Caco-2 (cell line): ENCODE measurements around the gene OR2L2. TPM values are rescaled to one million over a fixed set of nuclear protein-coding genes. Genes with fewer than 3 reads are reported as not detected.

Experiments
- BruUV-seq: library from RNA; stranded (reverse); fragments of 400-500 nt; replicated peaks from 2 replicates; lab custom pipeline; 2021; lab: Mats Ljungman, UMichigan
- CTCF ChIA-PET: fragments of 300-600 bp; sonication (Branson Sonifier 250); formaldehyde crosslinking; loops from one replicate; lab custom pipeline; 2022; ENCODE audit warnings: antibody characterized with exemption; lab: Charles Lee
- POLR2A ChIA-PET: fragments of 300-600 bp; sonication (Branson Sonifier 250); formaldehyde crosslinking; loops from one replicate; lab custom pipeline; 2022; ENCODE audit warnings: antibody characterized with exemption; lab: Charles Lee
- DNase-seq, 2 experiments: peaks; one replicate each; pipeline versions ENCODE4 v3.0.0 to v3.0.0-alpha.2; 2020 to 2022
- H3K27me3 ChIP-seq: replicated peaks from 2 replicates; pipeline ENCODE4 v1.6.0; 2011; ENCODE audit warnings: low read length; ENCODE audit not compliant: control insufficient read depth, insufficient read depth
- H3K36me3 ChIP-seq: 2 replicates; pipeline ENCODE4 v1.5.1; 2011; ENCODE audit warnings: low read length; ENCODE audit not compliant: control insufficient read depth, insufficient read depth
- H3K4me1 ChIP-seq: fragments of 250-450 bp; sonication (Bioruptor Pico); 2 replicates; pipeline ENCODE4 v1.5.1; 2020; ENCODE audit warnings: mild to moderate bottlenecking
- H3K4me3 ChIP-seq: 2 replicates; pipeline ENCODE4 v1.5.1; 2011; ENCODE audit warnings: low read depth, mild to moderate bottlenecking, control low read depth, low read length
- H3K9me3 ChIP-seq: fragments of 250-450 bp; sonication (Bioruptor Pico); 2 replicates; pipeline ENCODE4 v1.5.1; 2020; ENCODE audit warnings: mild to moderate bottlenecking, moderate library complexity
- H3K27ac Mint-ChIP-seq: one replicate; pipeline ENCODE4 v1.8.0; 2022; ENCODE audit warnings: mixed read lengths; ENCODE audit not compliant: unreplicated experiment
- H3K27me3 Mint-ChIP-seq: one replicate; pipeline ENCODE4 v1.8.0; 2022; ENCODE audit warnings: mixed read lengths; ENCODE audit not compliant: insufficient read depth, unreplicated experiment
- H3K36me3 Mint-ChIP-seq: one replicate; pipeline ENCODE4 v1.8.0; 2022; ENCODE audit warnings: mild to moderate bottlenecking, mixed read lengths; ENCODE audit not compliant: insufficient read depth, unreplicated experiment
- H3K4me1 Mint-ChIP-seq: one replicate; pipeline ENCODE4 v1.8.0; 2022; ENCODE audit warnings: low read depth, mixed read lengths; ENCODE audit not compliant: unreplicated experiment
- H3K4me3 Mint-ChIP-seq: one replicate; pipeline ENCODE4 v1.8.0; 2022; ENCODE audit warnings: mild to moderate bottlenecking, moderate library complexity, mixed read lengths; ENCODE audit not compliant: unreplicated experiment
- H3K9me3 Mint-ChIP-seq: one replicate; pipeline ENCODE4 v1.8.0; 2022; ENCODE audit warnings: mixed read lengths; ENCODE audit not compliant: unreplicated experiment
- CTCF ChIP-seq, 2 experiments: fragments of 200-600 bp in 1 of 2; IDR thresholded peaks; 1 replicate in 1 of 2; 2 replicates in 1 of 2; pipeline versions ENCODE4 v1.5.1 to v1.8.0; 2011 to 2022; ENCODE audit warnings: antibody characterized with exemption in 1 of 2, control low read depth in 1 of 2, inconsistent platforms in 1 of 2, low read depth in 1 of 2, low read length in 1 of 2, mild to moderate bottlenecking in 1 of 2, moderate library complexity in 1 of 2; ENCODE audit not compliant: insufficient read depth in 1 of 2, severe bottlenecking in 1 of 2, unreplicated experiment in 1 of 2
- intact Hi-C: fragments of 100-400 bp; cut with micrococcal nuclease; formaldehyde crosslinking; loops from one replicate; pipeline ENCODE4 v1.10.0; 2022; ENCODE audit not compliant: unreplicated experiment
- total RNA-seq: library from RNA; stranded (reverse); gene quantifications from 2 replicates; pipeline ENCODE4 v1.2.3, GENCODE V29; 2022

The OR2L2 gene
- total RNA-seq, 1 experiment from 2014 or later: 0.16 TPM

- Mint-ChIP-seq H3K36me3 (no peaks in the 10 kb centered on the region), H3K4me3 (no peak overlapping the region), H3K27me3 (no peaks in the 10 kb centered on the region), H3K27ac (no peak overlapping the region), H3K9me3 (peaks cover 26% of the 10 kb centered on the region), H3K4me1 (no peaks in the 10 kb centered on the region)
- Histone ChIP-seq H3K9me3 (no peaks in the 10 kb centered on the region), H3K36me3 (no peaks in the 10 kb centered on the region), H3K4me1 (no peaks in the 10 kb centered on the region), H3K4me3 (no peak overlapping the region), H3K27me3 (no peaks in the 10 kb centered on the region)
- no peak for DNase-seq
- intact Hi-C loops: no loop called here
- POLR2A ChIA-PET: no interaction called here
- no TSS peak for BruUV-seq
- CTCF ChIA-PET: no interaction called here
- no peak for TF ChIP-seq CTCF (IDR thresholded peaks at IDR 0.05; ENCODE audit: insufficient read depth in 1 of 2, low read depth in 1 of 2, low read length in 1 of 2, severe bottlenecking in 1 of 2, unreplicated experiment in 1 of 2)
These were observed 29.7 kb upstream of the OR2L2 start for GRCh38 chr1:248000169-248000568.

GRCh38 chr1:248007778-248008177, 22.1 kb upstream of the OR2L2 start:
- Mint-ChIP-seq H3K9me3 (peaks cover 43% of the 10 kb centered on the region), H3K4me1 (no peaks in the 10 kb centered on the region), H3K27ac (no peak overlapping the region), H3K27me3 (no peaks in the 10 kb centered on the region), H3K36me3 (no peaks in the 10 kb centered on the region), H3K4me3 (no peak overlapping the region)
- no TSS peak for BruUV-seq
- no peaks in the 10 kb centered on the region for H3K4me1 ChIP-seq
- H3K9me3 ChIP-seq: peaks cover 5% of the 10 kb centered on the region; the same call in 1 of the 2 replicates
- ChIA-PET POLR2A (interaction anchor here (0.6 kb wide), 1 partner anchor 130 kb away, joined by 3 read pairs; no protein-coding TSS in a partner anchor), CTCF (no interaction called here)
- H3K27me3 ChIP-seq: no peaks in the 10 kb centered on the region
- no peak overlapping the region for H3K4me3 ChIP-seq
- H3K36me3 ChIP-seq: no peaks in the 10 kb centered on the region
- no peak for TF ChIP-seq CTCF (IDR thresholded peaks at IDR 0.05; ENCODE audit: insufficient read depth in 1 of 2, low read depth in 1 of 2, low read length in 1 of 2, severe bottlenecking in 1 of 2, unreplicated experiment in 1 of 2)
- intact Hi-C loops: no loop called here
- DNase-seq: no peak

- BruUV-seq: no TSS peak
- intact Hi-C loops: no loop called here
- H3K4me3 Mint-ChIP-seq: no peak overlapping the region
- H3K9me3 Mint-ChIP-seq: peaks cover 32% of the 10 kb centered on the region
- Histone ChIP-seq H3K4me3 (no peak overlapping the region), H3K27me3 (no peaks in the 10 kb centered on the region), H3K4me1 (no peaks in the 10 kb centered on the region), H3K36me3 (no peaks in the 10 kb centered on the region), H3K9me3 (peaks cover 5% of the 10 kb centered on the region; the same call in 1 of the 2 replicates)
- TF ChIP-seq CTCF (IDR thresholded peaks at IDR 0.05; ENCODE audit: insufficient read depth in 1 of 2, low read depth in 1 of 2, low read length in 1 of 2, severe bottlenecking in 1 of 2, unreplicated experiment in 1 of 2): no peak
- no peaks in the 10 kb centered on the region for H3K27me3 Mint-ChIP-seq
- H3K36me3 Mint-ChIP-seq: no peaks in the 10 kb centered on the region
- no peak for DNase-seq
- ChIA-PET CTCF (no interaction called here), POLR2A (no interaction called here)
- H3K4me1 Mint-ChIP-seq: no peaks in the 10 kb centered on the region
- H3K27ac Mint-ChIP-seq: no peak overlapping the region
These were observed 20.2 kb upstream of the OR2L2 start for GRCh38 chr1:248009681-248010080.
